Measurements from ENCODE around the gene FHDC1.

The FHDC1 gene

GRCh38 chr4:152983221-152983620 lies 47.1 kb downstream of the FHDC1 start:
- no peak for DNase-seq (ENCODE audit: low spot score)

- no peak for DNase-seq (ENCODE audit: low spot score)
Measured at GRCh38 chr4:152983774-152984411, 47.8 kb downstream of the FHDC1 start.

- no peak for DNase-seq (ENCODE audit: low spot score)
Measured at GRCh38 chr4:152988721-152989553, 52.8 kb downstream of the FHDC1 start.

GRCh38 chr4:152989554-152989970 lies 53.4 kb downstream of the FHDC1 start:
- no peak for DNase-seq (ENCODE audit: low spot score)

GRCh38 chr4:152990471-152991131 lies 54.5 kb downstream of the FHDC1 start:
- DNase-seq (ENCODE audit: low spot score) = no peak

- no peak for DNase-seq (ENCODE audit: low spot score)
Measured at GRCh38 chr4:152991398-152991797, 55.3 kb downstream of the FHDC1 start.

GRCh38 chr4:152992027-152992426 lies 55.9 kb downstream of the FHDC1 start:
- DNase-seq (ENCODE audit: low spot score) = no peak

- no peak for DNase-seq (ENCODE audit: low spot score)
Measured at GRCh38 chr4:152992466-152992865, 56.3 kb downstream of the FHDC1 start.

- DNase-seq (ENCODE audit: low spot score) = no peak
Measured at GRCh38 chr4:152994038-152994437, 57.9 kb downstream of the FHDC1 start.

- no peak for DNase-seq (ENCODE audit: low spot score)
Measured at GRCh38 chr4:152996111-152996571, 60.0 kb downstream of the FHDC1 start.

GRCh38 chr4:152996672-152997071 lies 60.5 kb downstream of the FHDC1 start:
- no peak for DNase-seq (ENCODE audit: low spot score)

GRCh38 chr4:152997288-152997687 lies 61.2 kb downstream of the FHDC1 start:
- DNase-seq (ENCODE audit: low spot score) = no peak

GRCh38 chr4:152997771-152998487 lies 61.8 kb downstream of the FHDC1 start:
- DNase-seq (ENCODE audit: low spot score) = no peak

- DNase-seq (ENCODE audit: low spot score) = no peak
Measured at GRCh38 chr4:152998861-152999260, 62.7 kb downstream of the FHDC1 start.

GRCh38 chr4:152999346-153000075 lies 63.4 kb downstream of the FHDC1 start:
- DNase-seq (ENCODE audit: low spot score) = no peak

GRCh38 chr4:153000076-153000420 lies 63.9 kb downstream of the FHDC1 start:
- DNase-seq (ENCODE audit: low spot score) = no peak

GRCh38 chr4:153001626-153002025 lies 65.5 kb downstream of the FHDC1 start:
- no peak for DNase-seq (ENCODE audit: low spot score)

GRCh38 chr4:153002110-153002509 lies 66.0 kb downstream of the FHDC1 start:
- DNase-seq (ENCODE audit: low spot score) = no peak

GRCh38 chr4:153004081-153004850 lies 68.1 kb downstream of the FHDC1 start:
- DNase-seq (ENCODE audit: low spot score) = no peak

- no peak for DNase-seq (ENCODE audit: low spot score)
Measured at GRCh38 chr4:153005899-153006381, 69.8 kb downstream of the FHDC1 start.

All from activated CD4-positive, alpha-beta T cell treated with anti-CD3 and anti-CD28 coated beads, Interleukin-2, Interleukin-4, amounts not matched to agents 100 ng/mL and 50 ng/mL, durations not matched to agents 16 hours and 8 hours (primary cell).